HCT116 (cell line): Measurements from ENCODE around the gene EEF1AKMT4. TPM values are rescaled to one million over a fixed set of nuclear protein-coding genes. Genes with fewer than 3 reads are reported as not detected.

ENCODE experiments used
- ATAC-seq: fragments of 200-7000 bp; cut with Tn5 transposase; 2 replicates; pipeline ENCODE4 v1.9.1; 2020; ENCODE audit warnings: mild to moderate bottlenecking, moderate library complexity
- BruUV-seq: library from RNA; stranded (reverse); fragments of 400-500 nt; replicated peaks from 2 replicates; lab custom pipeline; 2021; lab: Mats Ljungman, UMichigan
- CTCF ChIA-PET: fragments of 300-600 bp; sonication (Branson Sonifier 250); formaldehyde crosslinking; loops from one replicate; lab custom pipeline; 2021; ENCODE audit warnings: antibody characterized with exemption; lab: Charles Lee
- POLR2A ChIA-PET: fragments of 300-600, 350-600 bp; sonication (Branson Sonifier 250); formaldehyde crosslinking; loops from one replicate; lab custom pipeline; 2021; ENCODE audit warnings: antibody characterized with exemption; lab: Charles Lee
- RAD21 ChIA-PET, 2 experiments: fragments of 300-600 bp; sonication (Branson Sonifier 250); formaldehyde crosslinking; loops; one replicate each; lab custom pipeline; 2023; ENCODE audit warnings: low total read pairs in 2 of 2; ENCODE audit not compliant: uncharacterized antibody in 2 of 2, unreplicated experiment in 2 of 2, low non-redundant PET in 1 of 2; lab: Charles Lee
- DNase-seq: peaks from one replicate; pipeline ENCODE4 v3.0.0-alpha.2; 2010; ENCODE audit warnings: low read depth, low spot score
- H2AFZ ChIP-seq: fragments of 200-600 bp; shearing (Covaris generic), sonication (generic); 2 replicates; pipeline ENCODE4 v1.6.1; 2017; ENCODE audit warnings: low read depth, mixed run types, mixed read lengths, antibody characterized with exemption, low read length; ENCODE audit not compliant: poor library complexity, severe bottlenecking
- H3K27ac ChIP-seq: 2 replicates; pipeline ENCODE4 v1.5.1; 2012; ENCODE audit warnings: low read depth, low read length
- H3K27me3 ChIP-seq: fragments of 200-600 bp; sonication (generic); 2 replicates; pipeline ENCODE4 v1.6.1; 2016; ENCODE audit warnings: mixed run types, low read length, mixed read lengths; ENCODE audit not compliant: insufficient read depth
- H3K36me3 ChIP-seq, 2 experiments: fragments of 200-500 bp in 1 of 2; fragments of 200-600 bp in 1 of 2; sonication (Bioruptor generic) in 1 of 2; sonication (generic) in 1 of 2; 2 replicates each; pipeline versions ENCODE4 v1.5.1 to v1.6.1; 2014 to 2016; ENCODE audit warnings: low read length in 2 of 2, inconsistent platforms in 1 of 2, mixed read lengths in 1 of 2, mixed run types in 1 of 2; ENCODE audit not compliant: insufficient read depth in 2 of 2, control insufficient read depth in 1 of 2
- H3K4me1 ChIP-seq, 2 experiments: fragments of 200-600 bp in 1 of 2; sonication (generic) in 1 of 2; 2 replicates each; pipeline versions ENCODE4 v1.5.1 to v1.6.1; 2012 to 2017; ENCODE audit warnings: low read length in 2 of 2, inconsistent platforms in 1 of 2, mild to moderate bottlenecking in 1 of 2, mixed read lengths in 1 of 2, mixed run types in 1 of 2, moderate library complexity in 1 of 2; ENCODE audit not compliant: insufficient read depth in 2 of 2, control insufficient read depth in 1 of 2
- H3K4me2 ChIP-seq: fragments of 200-600 bp; sonication (generic); 2 replicates; pipeline ENCODE4 v1.6.1; 2017; ENCODE audit warnings: mixed run types, low read length, mixed read lengths
- H3K4me3 ChIP-seq, 2 experiments: fragments of 200-600 bp in 1 of 2; sonication (generic) in 1 of 2; replicated peaks in 1 of 2; 2 replicates each; pipeline ENCODE4 v1.5.1; 2011 to 2016; ENCODE audit warnings: low read length in 2 of 2, control low read depth in 1 of 2, low read depth in 1 of 2, mild to moderate bottlenecking in 1 of 2, mixed read lengths in 1 of 2, mixed run types in 1 of 2
- H3K79me2 ChIP-seq: fragments of 200-600 bp; sonication (generic); 2 replicates; pipeline ENCODE4 v1.6.1; 2017; ENCODE audit warnings: mild to moderate bottlenecking, mixed run types, low read length, moderate library complexity, mixed read lengths; ENCODE audit not compliant: insufficient read depth
- H3K9ac ChIP-seq: fragments of 200-600 bp; sonication (generic); 2 replicates; pipeline ENCODE4 v1.6.1; 2016; ENCODE audit warnings: low read length, mixed read lengths
- H3K9me2 ChIP-seq: fragments of 200-600 bp; sonication (generic), shearing (Covaris generic); 2 replicates; pipeline ENCODE4 v1.6.1; 2017; ENCODE audit warnings: mixed run types, mild to moderate bottlenecking, moderate library complexity; ENCODE audit not compliant: insufficient read depth
- H3K9me3 ChIP-seq, 2 experiments: fragments of 200-500 bp in 1 of 2; fragments of 200-600 bp in 1 of 2; sonication (Bioruptor generic) in 1 of 2; sonication (generic) in 1 of 2; 2 replicates each; pipeline ENCODE4 v1.6.1; 2014 to 2017; ENCODE audit warnings: low read length in 2 of 2, mixed read lengths in 2 of 2, inconsistent platforms in 1 of 2, low read depth in 1 of 2, mild to moderate bottlenecking in 1 of 2, mixed run types in 1 of 2, moderate library complexity in 1 of 2; ENCODE audit not compliant: control insufficient read depth in 1 of 2, insufficient read depth in 1 of 2
- H4K20me1 ChIP-seq: fragments of 200-600 bp; sonication (generic), shearing (Covaris generic); 2 replicates; pipeline ENCODE4 v1.6.1; 2017; ENCODE audit warnings: mixed run types, mild to moderate bottlenecking, moderate library complexity; ENCODE audit not compliant: insufficient read depth
- ATF3 ChIP-seq: IDR thresholded peaks from 2 replicates; pipeline ENCODE4 v1.6.1; 2012
- CBX3 ChIP-seq: IDR thresholded peaks from 2 replicates; pipeline ENCODE4 v1.6.1; 2012; ENCODE audit warnings: low read depth
- CEBPB ChIP-seq: IDR thresholded peaks from 2 replicates; pipeline ENCODE4 v1.6.1; 2012; ENCODE audit warnings: low read depth
- CTCF ChIP-seq, 3 experiments: fragments of 200-600 bp in 1 of 3; sonication (generic) in 1 of 3; IDR thresholded peaks in 2 of 3; conservative IDR thresholded peaks in 1 of 3; 2 replicates each; pipeline ENCODE4 v1.5.1; 2012 to 2017; ENCODE audit warnings: low read depth in 2 of 3, low read length in 2 of 3, antibody characterized with exemption in 1 of 3, borderline replicate concordance in 1 of 3, control low read depth in 1 of 3, mild to moderate bottlenecking in 1 of 3, mixed read lengths in 1 of 3, mixed run types in 1 of 3, moderate library complexity in 1 of 3; ENCODE audit not compliant: insufficient read depth in 1 of 3
- EGR1 ChIP-seq: IDR thresholded peaks from 2 replicates; pipeline ENCODE4 v1.6.1; 2012; ENCODE audit warnings: low read depth
- ELF1 ChIP-seq: IDR thresholded peaks from 2 replicates; pipeline ENCODE4 v1.6.1; 2012; ENCODE audit warnings: low read depth, borderline replicate concordance
- EZH2 ChIP-seq: fragments of 200-600 bp; sonication (generic); IDR thresholded peaks from 2 replicates; pipeline ENCODE4 v1.6.1; 2017; ENCODE audit warnings: antibody characterized with exemption, mixed run types
- FOSL1 ChIP-seq: IDR thresholded peaks from 2 replicates; pipeline ENCODE4 v1.6.1; 2012; ENCODE audit warnings: low read depth
- MAX ChIP-seq: IDR thresholded peaks from 2 replicates; pipeline ENCODE4 v1.6.1; 2012
- POLR2A ChIP-seq: IDR thresholded peaks from 2 replicates; pipeline ENCODE4 v1.7.0; 2011; ENCODE audit warnings: borderline replicate concordance; ENCODE audit not compliant: insufficient read depth, insufficient read length; ENCODE audit errors: extremely low read depth
- POLR2AphosphoS5 ChIP-seq: IDR thresholded peaks from 2 replicates; pipeline ENCODE4 v1.6.1; 2011; ENCODE audit warnings: mild to moderate bottlenecking, low read depth, low read length, moderate library complexity
- RAD21 ChIP-seq: IDR thresholded peaks from 2 replicates; pipeline ENCODE4 v1.6.1; 2012; ENCODE audit warnings: low read depth, mild to moderate bottlenecking
- REST ChIP-seq: IDR thresholded peaks from 2 replicates; pipeline ENCODE4 v1.6.1; 2012; ENCODE audit warnings: low read depth
- SP1 ChIP-seq: IDR thresholded peaks from 2 replicates; pipeline ENCODE4 v1.6.1; 2012; ENCODE audit warnings: low read depth
- SRF ChIP-seq: IDR thresholded peaks from 2 replicates; pipeline ENCODE4 v1.6.1; 2012; ENCODE audit warnings: low read depth
- TCF7L2 ChIP-seq: IDR thresholded peaks from 2 replicates; pipeline ENCODE4 v1.7.0; 2011; ENCODE audit warnings: borderline replicate concordance, inconsistent platforms; ENCODE audit not compliant: insufficient read depth, insufficient read length; ENCODE audit errors: extremely low read depth
- YY1 ChIP-seq: IDR thresholded peaks from 2 replicates; pipeline ENCODE4 v1.6.1; 2011; ENCODE audit warnings: low read length, low read depth, moderate library complexity, mild to moderate bottlenecking; ENCODE audit not compliant: insufficient replicate concordance; ENCODE audit errors: extremely low read depth
- ZFX ChIP-seq: fragments of 450-650 bp; IDR thresholded peaks from 2 replicates; pipeline ENCODE4 v1.6.1; 2017
- ZNF274 ChIP-seq: fragments of 200-500 bp; sonication (Bioruptor generic); IDR thresholded peaks from 2 replicates; pipeline ENCODE4 v1.6.1; 2014; ENCODE audit warnings: mild to moderate bottlenecking, low read depth, low read length, inconsistent platforms
- intact Hi-C: fragments of 100-400 bp; cut with micrococcal nuclease; formaldehyde crosslinking; loops from 2 replicates; pipeline ENCODE4 v1.10.0; 2022
- total RNA-seq: library from RNA; stranded (reverse); gene quantifications from one replicate; pipeline ENCODE4 v1.2.1, GENCODE V29; 2021; ENCODE audit not compliant: unreplicated experiment

EEF1AKMT4 gene
- total RNA-seq, 1 experiment from 2014 or later = 10.5 TPM

GRCh38 chr3:184248454-184249411, 739 bp upstream of the EEF1AKMT4 start, which contains the start of gene ALG3:
Gene ALG3, minus strand, starts transcription at chr3:184248962. Its CDS starts 22 bp downstream, at chr3:184248940.
- RAD21 ChIA-PET = no interaction called here
- TF ChIP-seq ZFX (peak; percentile 72), EZH2 (no peak), CEBPB (no peak), REST (no peak), SP1 (no peak), TCF7L2 (peak; percentile 50), ELF1 (no peak), POLR2AphosphoS5 (peak; percentile 88), CTCF (IDR thresholded peaks at IDR 0.05 in 2 of 3, conservative IDR thresholded peaks at IDR 0.05 in 1 of 3; ENCODE audit: borderline replicate concordance in 1 of 3, insufficient read depth in 1 of 3, low read depth in 2 of 3, low read length in 2 of 3) (no peak), POLR2A (peak; percentile 85), EGR1 (no peak), MAX (no peak), CBX3 (no peak), YY1 (peak; percentile 97), ZNF274 (no peak), ATF3 (no peak), FOSL1 (no peak), RAD21 (no peak), SRF (no peak)
- H4K20me1 ChIP-seq = no peaks in the 10 kb centered on the region
- intact Hi-C loops = loop anchor here (1.0 to 2.0 kb wide), 3 partner anchors 41 to 104 kb away; no protein-coding TSS in a partner anchor
- H3K4me1 ChIP-seq = peaks cover 3 to 9% of the 10 kb centered on the region in 2 experiments; a peak in 2 of 4 replicates
- peak within 1 kb of the TSS; percentile 99 for H3K9ac ChIP-seq
- H3K9me3 ChIP-seq = no peaks in the 10 kb centered on the region
- no peaks in the 10 kb centered on the region for H3K9me2 ChIP-seq
- BruUV-seq = TSS peak; percentile 76
- H3K79me2 ChIP-seq = peaks cover 60% of the 10 kb centered on the region
- H3K27ac ChIP-seq = peak within 1 kb of the TSS; percentile 93
- peaks cover 13 to 23% of the 10 kb centered on the region in 2 experiments; a peak in 3 of 4 replicates for H3K36me3 ChIP-seq
- H3K4me2 ChIP-seq = peak within 1 kb of the TSS; percentile 99
- peak; percentile 80 for DNase-seq
- CTCF ChIA-PET = interaction anchor here (0.8 to 1.1 kb wide), 4 partner anchors 10 to 353 kb away, joined by 3 to 7 read pairs (median 4); no protein-coding TSS in a partner anchor
- no peaks in the 10 kb centered on the region for H3K27me3 ChIP-seq
- H3K4me3 ChIP-seq = peak within 1 kb of the TSS; percentile 89 to 100
- peak; percentile 51 for ATAC-seq
- POLR2A ChIA-PET = no interaction called here
- H2AFZ ChIP-seq = peak within 1 kb of the TSS; percentile 62
